Ureter (tissue), 1 donor: ENCODE results near the gene BTG1. TPM values are rescaled to one million over a fixed set of nuclear protein-coding genes. Genes with fewer than 3 reads are reported as not detected.
"Not testable (repeated sequence)": the region's sequence is repeated elsewhere in the genome, so short reads cannot be mapped to it uniquely, and the experiment has no call there.

Experiments
- DNase-seq: peaks from one replicate; pipeline ENCODE4 v3.0.0-alpha.2; 2020; ENCODE audit warnings: low spot score
- total RNA-seq: library from RNA; stranded (reverse); gene quantifications from one replicate; pipeline ENCODE4 v1.2.4, GENCODE V29; 2023
- donor health status: DM: yes; HTN: yes; CAD: no.

The BTG1 gene
- total RNA-seq, 1 donor from 2014 or later: 139 TPM

DNA sequence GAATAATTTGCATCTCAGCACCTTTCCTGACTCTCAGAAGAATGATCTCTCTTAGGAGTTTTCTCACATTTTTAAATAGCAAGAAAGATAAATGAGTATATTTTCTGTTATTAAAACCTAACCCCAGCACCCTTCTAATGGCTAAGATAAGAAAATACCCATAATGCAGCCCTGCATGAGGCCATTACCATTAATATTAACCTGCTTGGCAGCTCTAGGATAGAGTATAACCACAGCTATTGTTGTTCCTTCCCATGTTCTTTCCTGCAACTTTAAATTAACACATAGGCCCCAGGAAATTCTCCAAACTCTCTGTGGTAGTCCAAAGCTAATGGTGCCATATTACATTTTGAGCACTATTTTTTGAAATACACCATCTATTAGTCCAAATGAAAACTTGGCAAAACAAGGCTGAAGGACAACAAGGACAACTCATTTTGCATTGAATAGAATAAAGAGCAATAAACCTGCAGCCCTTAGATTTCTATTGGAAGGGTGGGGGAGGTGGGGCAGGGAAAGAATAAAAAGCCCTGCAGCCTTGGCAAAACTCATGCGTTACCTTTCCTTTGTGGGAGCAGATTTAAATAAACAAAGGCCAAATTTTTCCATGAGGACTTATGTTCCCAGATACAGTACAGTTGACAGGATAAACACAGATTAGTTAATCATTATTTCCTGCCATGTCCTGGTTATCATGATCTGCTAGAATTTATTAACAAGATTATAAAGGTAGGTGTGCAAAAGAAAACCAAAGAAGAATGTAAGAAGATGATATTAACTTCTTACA lies 46.9 kb downstream of the BTG1 start:
- no peak for DNase-seq

DNA sequence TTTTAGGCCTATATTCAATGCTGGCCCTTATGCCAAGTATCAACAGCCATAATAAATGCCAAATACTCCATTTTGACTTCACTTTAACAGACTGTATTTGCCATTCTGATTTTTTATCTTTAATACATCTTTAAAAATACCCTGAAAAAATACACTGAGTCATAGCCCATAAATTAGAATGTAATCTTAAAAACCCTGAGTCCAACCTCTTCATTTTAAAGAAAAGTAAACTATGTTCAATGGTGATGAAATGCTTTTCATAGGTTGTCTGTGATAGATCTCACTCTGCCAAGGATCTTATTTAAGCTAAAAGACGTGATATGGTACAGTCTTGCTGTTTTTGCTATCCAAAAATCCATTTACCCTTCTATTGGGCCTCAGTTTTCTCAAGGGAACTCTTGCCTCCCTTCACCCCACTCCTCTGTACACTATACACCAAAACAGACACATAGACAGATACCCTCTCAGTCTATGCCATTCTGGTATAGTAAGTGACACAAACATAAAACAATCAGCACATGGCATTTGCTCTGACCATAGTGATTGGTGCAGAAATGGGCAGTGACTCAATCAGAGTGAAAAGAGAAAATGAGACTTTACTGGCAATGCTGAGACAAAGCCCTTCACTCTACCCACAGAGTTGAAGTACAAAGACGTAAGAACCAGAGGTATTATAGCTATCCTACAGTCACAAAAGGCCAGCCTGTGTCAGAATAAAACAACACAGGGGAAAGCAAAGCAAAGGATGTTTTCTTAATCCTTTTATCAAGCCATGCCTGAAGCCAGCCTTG lies 49.1 kb downstream of the BTG1 start:
- no peak for DNase-seq

DNA sequence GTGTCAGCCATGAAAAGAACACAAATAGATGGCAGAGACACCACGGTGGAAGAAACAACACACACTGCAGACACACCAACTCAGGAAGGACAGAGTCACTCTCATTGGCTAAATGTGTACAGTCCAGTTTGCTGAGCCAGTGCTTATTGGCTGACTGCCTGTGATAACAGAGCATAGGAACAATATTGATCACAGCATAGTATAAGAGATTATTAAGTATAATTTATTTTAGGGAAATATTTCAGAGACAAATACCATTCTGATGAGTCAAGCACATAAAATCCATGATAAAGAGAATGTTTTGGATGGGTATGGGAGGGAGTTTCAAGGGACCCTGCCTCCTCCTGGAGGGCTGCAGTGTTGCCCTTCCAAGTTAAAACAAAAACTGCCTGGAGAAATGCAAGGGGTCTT lies 50.9 kb downstream of the BTG1 start:
- no peak for DNase-seq

DNA sequence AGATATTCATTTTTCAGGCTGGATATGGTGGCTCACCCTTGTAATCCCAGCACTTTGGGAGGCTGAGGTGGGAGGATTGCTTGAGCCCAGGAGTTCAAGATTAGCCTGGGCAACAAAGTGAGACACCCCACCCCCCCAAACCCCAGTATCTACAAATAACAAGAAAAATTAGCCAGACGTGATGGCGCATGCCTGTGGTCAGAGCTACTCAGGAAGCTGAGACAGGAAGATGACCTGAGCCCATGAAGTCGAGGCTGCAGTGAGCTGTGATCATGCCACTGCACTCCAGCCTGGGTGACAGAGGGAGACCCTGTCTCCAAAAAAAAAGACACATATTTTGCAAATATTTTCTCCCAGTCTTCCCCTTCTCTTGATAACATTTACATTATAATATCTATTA lies 51.3 kb downstream of the BTG1 start:
- DNase-seq: not testable (repeated sequence)
